T-helper 1 cell treated with Interleukin-12 subunit alpha and Interleukin-12 subunit beta and Interleukin-4 antibody, amounts not matched to agents 30 μg/mL and 1 μg/mL, for 36 hours (primary cell): ENCODE results near the gene BTBD2.

Experiments
- H3K27ac Mint-ChIP-seq: one replicate; pipeline ENCODE4 v1.8.0; 2021; ENCODE audit warnings: mild to moderate bottlenecking, mixed read lengths
- H3K27me3 Mint-ChIP-seq: one replicate; pipeline ENCODE4 v1.8.0; 2021; ENCODE audit warnings: low read depth, mixed read lengths
- H3K36me3 Mint-ChIP-seq: one replicate; pipeline ENCODE4 v1.8.0; 2021; ENCODE audit warnings: low read depth, mixed read lengths
- H3K4me1 Mint-ChIP-seq: one replicate; pipeline ENCODE4 v1.8.0; 2021; ENCODE audit warnings: low read depth, mixed read lengths
- H3K4me3 Mint-ChIP-seq: one replicate; pipeline ENCODE4 v1.8.0; 2021; ENCODE audit warnings: mild to moderate bottlenecking, moderate library complexity, mixed read lengths
- H3K9me3 Mint-ChIP-seq: one replicate; pipeline ENCODE4 v1.8.0; 2021; ENCODE audit warnings: mixed read lengths

BTBD2 gene

GRCh38 chr19:2018752-2019151 lies 3.2 kb upstream of the BTBD2 start:
- no peak overlapping the region for H3K4me3 Mint-ChIP-seq
- H3K36me3 Mint-ChIP-seq = no peaks in the 10 kb centered on the region
- H3K9me3 Mint-ChIP-seq = no peaks in the 10 kb centered on the region
- no peaks in the 10 kb centered on the region for H3K27me3 Mint-ChIP-seq
- H3K4me1 Mint-ChIP-seq = peaks cover 4% of the 10 kb centered on the region
- no peak overlapping the region for H3K27ac Mint-ChIP-seq

DNA sequence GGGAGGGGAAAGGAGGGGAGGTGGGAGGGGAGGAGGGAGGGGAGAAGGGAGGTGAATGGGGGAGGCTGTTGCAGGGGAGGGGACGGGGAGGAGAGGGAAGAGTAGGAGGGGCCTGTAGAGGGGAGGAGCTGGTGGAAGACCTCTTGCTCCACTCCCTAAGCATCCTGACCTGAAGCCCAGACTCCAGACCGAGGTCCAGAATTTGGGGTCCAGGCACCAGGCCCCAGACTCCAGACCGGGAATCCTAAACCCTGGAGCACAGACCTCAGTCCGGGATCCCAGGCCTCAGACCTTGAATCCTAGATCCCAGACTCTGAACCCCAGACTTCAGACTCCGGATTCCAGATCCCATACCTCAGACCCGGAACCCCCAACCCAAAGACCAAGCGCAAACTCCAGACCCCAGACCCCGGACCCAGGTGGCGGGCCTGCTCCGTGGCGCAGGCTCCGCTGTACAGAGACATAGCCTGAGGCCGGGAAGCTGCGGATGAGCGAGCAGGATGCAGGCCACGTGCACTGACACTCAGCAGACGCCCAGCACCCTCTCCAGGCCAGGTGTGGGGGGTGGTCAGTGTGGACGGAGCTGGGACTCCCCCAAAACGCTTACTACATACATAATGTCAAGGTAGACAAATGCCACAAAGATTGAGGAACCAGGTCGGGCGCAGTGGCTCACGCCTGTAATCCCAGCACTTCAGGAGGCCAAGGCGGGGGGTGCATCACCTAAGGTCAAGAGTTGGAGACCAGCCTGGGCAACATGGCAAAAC lies 710 bp upstream of the BTBD2 start:
- H3K27ac Mint-ChIP-seq = no peak overlapping the region
- H3K36me3 Mint-ChIP-seq = peaks cover 2% of the 10 kb centered on the region
- no peaks in the 10 kb centered on the region for H3K27me3 Mint-ChIP-seq
- peaks cover 4% of the 10 kb centered on the region for H3K4me1 Mint-ChIP-seq
- no peaks in the 10 kb centered on the region for H3K9me3 Mint-ChIP-seq
- peak overlapping the region; percentile 68 for H3K4me3 Mint-ChIP-seq

- no peaks in the 10 kb centered on the region for H3K9me3 Mint-ChIP-seq
- H3K4me1 Mint-ChIP-seq = peaks cover 4% of the 10 kb centered on the region
- peak overlapping the region; percentile 34 for H3K4me3 Mint-ChIP-seq
- peaks cover 2% of the 10 kb centered on the region for H3K36me3 Mint-ChIP-seq
- no peak overlapping the region for H3K27ac Mint-ChIP-seq
- no peaks in the 10 kb centered on the region for H3K27me3 Mint-ChIP-seq
Observed at GRCh38 chr19:2014731-2015607, 545 bp downstream of the BTBD2 start.

- H3K27ac Mint-ChIP-seq = no peak overlapping the region
- H3K9me3 Mint-ChIP-seq = no peaks in the 10 kb centered on the region
- H3K4me1 Mint-ChIP-seq = no peaks in the 10 kb centered on the region
- no peak overlapping the region for H3K4me3 Mint-ChIP-seq
- no peaks in the 10 kb centered on the region for H3K27me3 Mint-ChIP-seq
- H3K36me3 Mint-ChIP-seq = peaks cover 2% of the 10 kb centered on the region
Observed at GRCh38 chr19:2014131-2014571, 1.4 kb downstream of the BTBD2 start.

DNA sequence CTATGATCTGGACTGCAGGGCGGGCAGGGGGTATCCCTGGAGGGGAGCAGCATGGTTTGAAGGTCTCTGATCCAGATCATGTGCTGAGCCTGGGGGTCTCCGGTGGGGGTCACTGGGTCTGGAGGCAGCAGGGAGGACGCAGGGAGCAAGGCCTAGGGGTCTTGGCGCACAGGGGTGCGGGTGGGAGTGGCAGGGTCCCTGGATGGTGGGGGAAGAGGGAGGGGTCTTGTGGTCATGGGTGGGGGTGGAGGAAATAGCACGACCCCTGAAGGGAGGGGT lies 1.9 kb downstream of the BTBD2 start:
- H3K36me3 Mint-ChIP-seq = peaks cover 2% of the 10 kb centered on the region
- no peak overlapping the region for H3K27ac Mint-ChIP-seq
- H3K4me1 Mint-ChIP-seq = no peaks in the 10 kb centered on the region
- no peaks in the 10 kb centered on the region for H3K27me3 Mint-ChIP-seq
- H3K9me3 Mint-ChIP-seq = no peaks in the 10 kb centered on the region
- H3K4me3 Mint-ChIP-seq = peak overlapping the region; percentile 31

DNA sequence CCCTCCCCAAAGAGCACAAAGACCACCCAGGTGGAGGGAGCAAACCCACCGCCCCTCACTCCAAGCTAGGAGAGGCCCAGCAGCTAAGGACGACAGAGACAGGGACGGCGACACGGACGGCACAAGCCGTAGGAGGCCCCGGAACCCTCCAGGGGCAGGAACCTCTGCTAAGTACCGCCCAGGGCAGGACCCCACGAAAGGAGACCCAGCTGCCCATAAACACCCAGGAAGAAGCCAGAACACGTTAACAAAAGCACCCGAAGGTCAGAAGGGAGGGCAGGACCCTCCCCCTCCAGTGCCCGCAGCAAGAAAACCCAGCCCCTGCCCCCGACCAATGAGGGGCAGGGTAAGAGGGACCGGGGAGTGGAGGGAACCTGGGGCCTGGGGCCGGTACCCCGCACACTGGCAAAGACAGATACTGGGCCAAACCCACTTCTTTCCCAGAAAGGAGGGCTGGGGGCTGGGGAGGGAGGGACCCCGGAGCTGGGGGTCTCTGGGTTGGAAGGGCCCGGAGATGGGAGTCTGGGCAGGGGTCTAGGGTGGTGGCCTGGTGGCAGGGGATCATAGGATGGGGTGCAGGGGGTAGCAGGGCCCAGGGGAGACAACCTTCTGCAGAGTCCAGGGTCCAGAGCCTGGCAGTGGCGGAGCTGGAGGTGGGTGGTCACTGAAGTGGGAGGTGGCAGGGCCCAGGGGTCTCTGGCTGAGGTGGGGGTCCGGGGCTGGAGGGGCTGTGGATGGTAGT lies 2.4 kb downstream of the BTBD2 start:
- Mint-ChIP-seq H3K36me3 (peaks cover 2% of the 10 kb centered on the region), H3K4me3 (peak overlapping the region; percentile 31), H3K27me3 (no peaks in the 10 kb centered on the region), H3K9me3 (no peaks in the 10 kb centered on the region), H3K4me1 (no peaks in the 10 kb centered on the region), H3K27ac (no peak overlapping the region)

- no peak overlapping the region for H3K4me3 Mint-ChIP-seq
- H3K9me3 Mint-ChIP-seq = no peaks in the 10 kb centered on the region
- no peaks in the 10 kb centered on the region for H3K27me3 Mint-ChIP-seq
- H3K27ac Mint-ChIP-seq = no peak overlapping the region
- peaks cover 1% of the 10 kb centered on the region for H3K4me1 Mint-ChIP-seq
- peaks cover 2% of the 10 kb centered on the region for H3K36me3 Mint-ChIP-seq
Observed at GRCh38 chr19:2011169-2011568, 4.3 kb downstream of the BTBD2 start.

GRCh38 chr19:2010135-2010668 lies 5.3 kb downstream of the BTBD2 start:
- no peak overlapping the region for H3K27ac Mint-ChIP-seq
- peaks cover 1% of the 10 kb centered on the region for H3K4me1 Mint-ChIP-seq
- H3K36me3 Mint-ChIP-seq = peaks cover 2% of the 10 kb centered on the region
- no peaks in the 10 kb centered on the region for H3K27me3 Mint-ChIP-seq
- no peaks in the 10 kb centered on the region for H3K9me3 Mint-ChIP-seq
- H3K4me3 Mint-ChIP-seq = no peak overlapping the region

DNA sequence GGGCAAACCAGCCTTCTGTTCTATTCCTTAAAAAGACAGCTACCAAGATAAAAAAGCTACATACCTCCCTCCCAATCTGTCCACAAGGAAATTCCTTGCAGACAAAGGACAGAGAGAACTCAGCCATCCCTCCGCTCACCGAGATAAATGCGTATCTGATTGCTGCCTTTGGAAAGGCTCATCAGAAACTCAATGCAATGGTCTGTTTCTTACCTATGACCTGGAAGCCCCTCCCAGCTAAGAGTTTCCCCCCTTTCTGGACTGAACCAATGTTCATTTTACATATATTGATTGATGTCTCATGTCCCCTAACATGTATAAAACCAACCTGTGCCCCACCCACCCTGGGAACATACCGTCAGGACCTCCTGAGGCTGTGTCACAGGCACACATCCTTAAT lies 11.6 kb downstream of the BTBD2 start:
- Mint-ChIP-seq H3K27ac (no peak overlapping the region), H3K9me3 (no peaks in the 10 kb centered on the region), H3K36me3 (peaks cover 5% of the 10 kb centered on the region), H3K4me3 (no peak overlapping the region), H3K4me1 (peaks cover 1% of the 10 kb centered on the region), H3K27me3 (no peaks in the 10 kb centered on the region)

DNA sequence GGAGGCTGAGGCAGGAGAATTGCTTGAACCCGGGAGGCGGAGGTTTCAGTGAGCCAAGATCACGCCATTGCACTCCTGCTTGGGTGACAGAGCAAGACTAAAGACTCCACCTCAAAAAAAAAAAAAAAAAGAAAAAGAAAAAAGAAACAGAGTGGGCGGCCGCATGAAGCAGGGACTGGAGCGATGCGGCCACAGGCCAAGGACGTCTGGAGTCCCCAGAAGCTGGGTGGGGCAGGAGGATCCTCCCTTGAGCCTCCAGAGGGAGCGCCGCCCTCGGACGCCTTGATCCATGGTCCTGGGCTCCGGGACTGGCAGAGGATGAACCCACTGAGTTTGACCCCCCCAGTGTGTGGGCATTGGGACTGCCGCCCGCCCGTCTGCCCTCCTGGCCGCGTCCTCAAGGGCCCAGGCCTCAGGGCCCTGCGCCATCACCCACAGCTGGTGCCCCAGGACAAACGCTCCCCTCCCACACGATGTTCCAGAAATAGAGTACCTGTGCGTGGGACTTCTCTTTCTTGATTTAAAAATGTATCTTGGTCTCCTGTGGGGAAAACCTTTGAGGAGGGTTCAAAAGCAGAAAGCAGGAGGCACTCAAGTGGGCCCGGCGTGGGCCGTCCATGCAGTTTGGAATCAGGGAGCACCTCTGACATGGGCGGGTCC lies 15.5 kb downstream of the BTBD2 start:
- no peak overlapping the region for H3K4me3 Mint-ChIP-seq
- peaks cover 13% of the 10 kb centered on the region for H3K36me3 Mint-ChIP-seq
- H3K4me1 Mint-ChIP-seq = peaks cover 2% of the 10 kb centered on the region
- no peaks in the 10 kb centered on the region for H3K9me3 Mint-ChIP-seq
- H3K27me3 Mint-ChIP-seq = no peaks in the 10 kb centered on the region
- no peak overlapping the region for H3K27ac Mint-ChIP-seq

- H3K27ac Mint-ChIP-seq = no peak overlapping the region
- H3K9me3 Mint-ChIP-seq = no peaks in the 10 kb centered on the region
- no peaks in the 10 kb centered on the region for H3K27me3 Mint-ChIP-seq
- peaks cover 14% of the 10 kb centered on the region for H3K36me3 Mint-ChIP-seq
- H3K4me1 Mint-ChIP-seq = peaks cover 2% of the 10 kb centered on the region
- H3K4me3 Mint-ChIP-seq = no peak overlapping the region
Observed at GRCh38 chr19:1998712-1999708, 16.5 kb downstream of the BTBD2 start.

GRCh38 chr19:1997353-1998233 lies 17.9 kb downstream of the BTBD2 start:
- Mint-ChIP-seq H3K36me3 (peaks cover 14% of the 10 kb centered on the region), H3K27ac (no peak overlapping the region), H3K9me3 (no peaks in the 10 kb centered on the region), H3K27me3 (no peaks in the 10 kb centered on the region), H3K4me1 (peaks cover 2% of the 10 kb centered on the region), H3K4me3 (no peak overlapping the region)
